ENCODE results near the gene RUNX2. TPM values are rescaled to one million over a fixed set of nuclear protein-coding genes. Genes with fewer than 3 reads are reported as not detected.

The RUNX2 gene
- total and polyA plus RNA-seq, 2 donors (not counting 1 experiment from before 2014, with no cell fraction given) = 1.3 to 2.4 TPM

- Histone ChIP-seq H3K27ac (ENCODE audit: low read length in 2 of 2) (no peak overlapping the region), H3K4me3 (ENCODE audit: control extremely low read depth in 1 of 5, extremely low read depth in 1 of 5, insufficient read depth in 1 of 5, low read depth in 2 of 5, low read length in 4 of 5) (no peak overlapping the region), H2AFZ (ENCODE audit: insufficient read depth, low read depth, low read length, poor library complexity, severe bottlenecking) (no peak overlapping the region), H3K4me2 (replicated peaks; ENCODE audit: low read depth, low read length, poor library complexity, severe bottlenecking) (no peak overlapping the region), H3K9me3 (ENCODE audit: control extremely low read depth in 1 of 3, control insufficient read depth in 2 of 3, insufficient read depth in 1 of 3, low read length in 2 of 3) (no peaks in the 10 kb centered on the region), H3K36me3 (replicated peaks in 1 of 2; ENCODE audit: control extremely low read depth in 1 of 2, control insufficient read depth in 1 of 2, extremely low read depth in 1 of 2, insufficient read depth in 2 of 2, low read length in 1 of 2) (no peaks in the 10 kb centered on the region), H3K27me3 (replicated peaks in 1 of 4; ENCODE audit: control extremely low read depth in 1 of 4, control insufficient read depth in 3 of 4, insufficient read depth in 4 of 4, low read length in 3 of 4) (no peaks in the 10 kb centered on the region), H3K4me1 (ENCODE audit: control insufficient read depth in 2 of 2, insufficient read depth in 2 of 2, low read length in 2 of 2) (peaks cover 1 to 8% of the 10 kb centered on the region in 2 donors), H4K20me1 (ENCODE audit: control insufficient read depth, insufficient read depth, low read length, poor library complexity, severe bottlenecking) (no peaks in the 10 kb centered on the region), H3K79me2 (ENCODE audit: control insufficient read depth, insufficient read depth, low read length) (no peaks in the 10 kb centered on the region), H3K9ac (ENCODE audit: low read length) (no peak overlapping the region)
- ATAC-seq (ENCODE audit: low read depth) (no peak), DNase-seq (no peak)
- WGBS (ENCODE audit: insufficient coverage) = 75% methylated on average over 2 of the region's 13 CpGs
- Mint-ChIP-seq H3K9me3 (ENCODE audit: insufficient read depth) (no peaks in the 10 kb centered on the region), H3K4me3 (no peak overlapping the region), H3K27me3 (no peaks in the 10 kb centered on the region), H3K4me1 (no peaks in the 10 kb centered on the region), H3K27ac (no peak overlapping the region)
- TF ChIP-seq CTCF (IDR thresholded peaks at IDR 0.05) (no peak), EZH2 (IDR thresholded peaks at IDR 0.05; ENCODE audit: borderline replicate concordance, insufficient read depth, low read depth, low read length, poor library complexity, severe bottlenecking) (no peak)
- ChIA-PET POLR2A (no interaction called here), CTCF (no interaction called here)
- intact Hi-C loops (cut with micrococcal nuclease) = no loop called here
These were observed 145.2 kb downstream of the RUNX2 start for GRCh38 chr6:45473121-45473993.

DNA sequence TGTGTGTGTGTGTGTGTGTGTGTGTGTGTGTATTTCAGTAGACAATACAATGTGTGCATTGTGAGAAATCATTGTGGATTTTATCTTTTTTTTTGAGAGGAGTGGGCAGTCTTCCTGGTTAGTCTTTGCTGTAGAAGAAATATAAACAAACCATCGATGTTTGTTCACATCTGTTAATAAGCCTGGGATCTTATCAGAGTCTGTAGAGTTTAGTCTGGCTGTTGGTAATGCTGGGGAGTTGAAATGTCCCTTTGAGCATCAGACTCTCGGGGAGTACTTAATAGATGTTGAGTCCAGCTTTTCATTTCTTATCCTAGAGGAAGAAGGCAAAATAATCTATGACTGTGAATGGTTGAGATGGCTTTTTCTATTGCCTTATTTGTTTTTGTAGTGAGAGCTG is 146.2 kb downstream of the RUNX2 start:
- no peak for ATAC-seq (ENCODE audit: low read depth)
- CTCF ChIA-PET = no interaction called here
- no peak overlapping the region for H3K27ac Mint-ChIP-seq

More for the DNA sequence above, 146.2 kb downstream of the RUNX2 start:
- DNase-seq = no peak
- no peaks in the 10 kb centered on the region for H3K9me3 ChIP-seq (ENCODE audit: control extremely low read depth in 1 of 3, control insufficient read depth in 2 of 3, insufficient read depth in 1 of 3, low read length in 2 of 3)
- no peaks in the 10 kb centered on the region for H4K20me1 ChIP-seq (ENCODE audit: control insufficient read depth, insufficient read depth, low read length, poor library complexity, severe bottlenecking)
- POLR2A ChIA-PET = no interaction called here
- H3K27me3 ChIP-seq (replicated peaks in 1 of 4; ENCODE audit: control extremely low read depth in 1 of 4, control insufficient read depth in 3 of 4, insufficient read depth in 4 of 4, low read length in 3 of 4) = no peaks in the 10 kb centered on the region
- no peak overlapping the region for H2AFZ ChIP-seq (ENCODE audit: insufficient read depth, low read depth, low read length, poor library complexity, severe bottlenecking)
- no peak overlapping the region for H3K4me2 ChIP-seq (replicated peaks; ENCODE audit: low read depth, low read length, poor library complexity, severe bottlenecking)
- H3K27ac ChIP-seq (ENCODE audit: low read length in 2 of 2) = no peak overlapping the region
- no peak overlapping the region for H3K9ac ChIP-seq (ENCODE audit: low read length)
- intact Hi-C loops (cut with micrococcal nuclease) = no loop called here
- H3K36me3 ChIP-seq (replicated peaks in 1 of 2; ENCODE audit: control extremely low read depth in 1 of 2, control insufficient read depth in 1 of 2, extremely low read depth in 1 of 2, insufficient read depth in 2 of 2, low read length in 1 of 2) = no peaks in the 10 kb centered on the region
- 90% methylated on average over 2 of the region's 2 CpGs for WGBS (ENCODE audit: insufficient coverage)
- H3K4me3 Mint-ChIP-seq = no peak overlapping the region
- no peaks in the 10 kb centered on the region for H3K27me3 Mint-ChIP-seq
- H3K4me3 ChIP-seq (ENCODE audit: control extremely low read depth in 1 of 5, extremely low read depth in 1 of 5, insufficient read depth in 1 of 5, low read depth in 2 of 5, low read length in 4 of 5) = no peak overlapping the region
- TF ChIP-seq EZH2 (IDR thresholded peaks at IDR 0.05; ENCODE audit: borderline replicate concordance, insufficient read depth, low read depth, low read length, poor library complexity, severe bottlenecking) (no peak), CTCF (IDR thresholded peaks at IDR 0.05) (no peak)
- H3K79me2 ChIP-seq (ENCODE audit: control insufficient read depth, insufficient read depth, low read length) = no peaks in the 10 kb centered on the region
- peaks cover 3 to 8% of the 10 kb centered on the region in 2 donors for H3K4me1 ChIP-seq (ENCODE audit: control insufficient read depth in 2 of 2, insufficient read depth in 2 of 2, low read length in 2 of 2)
- H3K4me1 Mint-ChIP-seq = no peaks in the 10 kb centered on the region
- H3K9me3 Mint-ChIP-seq (ENCODE audit: insufficient read depth) = no peaks in the 10 kb centered on the region
